Endodermal cell (in vitro differentiated cells): ENCODE results near the gene OBP2B. TPM values are rescaled to one million over a fixed set of nuclear protein-coding genes. Genes with fewer than 3 reads are reported as not detected.

Source experiments
- DNase-seq: peaks from one replicate; pipeline ENCODE4 v3.0.0-alpha.2; 2017
- H3K27ac ChIP-seq: 2 replicates; pipeline ENCODE4 v1.5.1; 2013; ENCODE audit warnings: mild to moderate bottlenecking, low read depth, low read length, moderate library complexity
- H3K27me3 ChIP-seq: 2 replicates; pipeline ENCODE4 v1.6.1; 2013; ENCODE audit warnings: mild to moderate bottlenecking, low read length, moderate library complexity; ENCODE audit not compliant: insufficient read depth, control insufficient read depth, poor library complexity, severe bottlenecking
- H3K36me3 ChIP-seq: 2 replicates; pipeline ENCODE4 v1.7.0; 2013; ENCODE audit warnings: mild to moderate bottlenecking, low read length, moderate library complexity; ENCODE audit not compliant: control insufficient read depth, insufficient read depth
- H3K4me1 ChIP-seq: one replicate; pipeline ENCODE4 v1.7.0; 2013; ENCODE audit warnings: low read length; ENCODE audit not compliant: control insufficient read depth, insufficient read depth
- H3K4me3 ChIP-seq: 2 replicates; pipeline ENCODE4 v1.5.1; 2013; ENCODE audit warnings: mild to moderate bottlenecking, low read length, moderate library complexity
- H3K9ac ChIP-seq: 2 replicates; pipeline ENCODE4 v1.6.1; 2013; ENCODE audit warnings: mild to moderate bottlenecking, low read length, moderate library complexity; ENCODE audit not compliant: poor library complexity, severe bottlenecking; ENCODE audit errors: extremely low read depth
- H3K9me3 ChIP-seq: 2 replicates; pipeline ENCODE4 v1.6.1; 2013; ENCODE audit warnings: mild to moderate bottlenecking, low read length, moderate library complexity; ENCODE audit not compliant: control insufficient read depth
- H3K27ac Mint-ChIP-seq: 2 replicates; pipeline ENCODE4 v1.8.0; 2020; ENCODE audit warnings: mixed read lengths
- H3K27me3 Mint-ChIP-seq: 2 replicates; pipeline ENCODE4 v1.8.0; 2021; ENCODE audit warnings: mild to moderate bottlenecking, mixed read lengths; ENCODE audit not compliant: insufficient read depth
- H3K36me3 Mint-ChIP-seq: 2 replicates; pipeline ENCODE4 v1.8.0; 2020; ENCODE audit warnings: low read depth, mixed read lengths
- H3K4me1 Mint-ChIP-seq: 2 replicates; pipeline ENCODE4 v1.8.0; 2020; ENCODE audit warnings: mixed read lengths
- H3K4me3 Mint-ChIP-seq: 2 replicates; pipeline ENCODE4 v1.8.0; 2020; ENCODE audit warnings: mild to moderate bottlenecking, moderate library complexity, mixed read lengths
- H3K9me3 Mint-ChIP-seq: 2 replicates; pipeline ENCODE4 v1.8.0; 2020; ENCODE audit warnings: mild to moderate bottlenecking, mixed read lengths
- CTCF ChIP-seq: fragments of 200-600 bp; sonication (generic); conservative IDR thresholded peaks from 2 replicates; pipeline ENCODE4 v1.5.0; 2021; ENCODE audit warnings: antibody characterized with exemption, mild to moderate bottlenecking
- WGBS, 2 experiments: methylation state at CpG; one replicate each; pipeline versions ENCODE4 v1.1.5 to v1.1.7; 2013; ENCODE audit warnings: missing lambda C conversion rate in 2 of 2, mixed read lengths in 1 of 2; ENCODE audit not compliant: insufficient coverage in 1 of 2, insufficient read length in 1 of 2; 5-methylcytosine and 5-hydroxymethylcytosine counted together
- total RNA-seq, 2 donors: library from RNA; stranded (reverse); fragmentation: NEBNext Ultra II Directional in 1 of 2; extraction: Animal tissue kit (Norgen Biotek cat#: 25700) in 1 of 2; gene quantifications; 2 replicates in 1 of 2; 3 replicates in 1 of 2; pipeline ENCODE4 v1.2.1, GENCODE V29; 2021

The OBP2B gene
- total RNA-seq, 2 donors from 2014 or later, result not detected

GRCh38 chr9:133169102-133169501, 39.9 kb downstream of the OBP2B start:
- H3K4me3 Mint-ChIP-seq, result no peak overlapping the region

GRCh38 chr9:133168432-133168831, 40.6 kb downstream of the OBP2B start:
- DNase-seq, result peak; percentile 84
- H3K27me3 ChIP-seq, result no peaks in the 10 kb centered on the region
- Mint-ChIP-seq H3K4me3 (peak overlapping the region; percentile 8), H3K4me1 (peaks cover 22% of the 10 kb centered on the region), H3K27ac (peak overlapping the region; percentile 74), H3K36me3 (no peaks in the 10 kb centered on the region), H3K9me3 (no peaks in the 10 kb centered on the region), H3K27me3 (peaks cover 3% of the 10 kb centered on the region)
- peaks cover 6% of the 10 kb centered on the region for H3K4me1 ChIP-seq
- no peaks in the 10 kb centered on the region for H3K9me3 ChIP-seq
- WGBS, 2 experiments, result 45% methylated on average over 6 of the region's 6 CpGs; no CpG with 5 or more reads in 1 of the 2 experiments
- H3K36me3 ChIP-seq, result no peaks in the 10 kb centered on the region
- peak overlapping the region; percentile 51 for H3K9ac ChIP-seq
- no peak overlapping the region for H3K27ac ChIP-seq
- no peak overlapping the region for H3K4me3 ChIP-seq
- no peak for TF ChIP-seq CTCF

More at GRCh38 chr9:133169102-133169501, 39.9 kb downstream of the OBP2B start:
- H3K4me3 ChIP-seq, result no peak overlapping the region
- no peaks in the 10 kb centered on the region for H3K27me3 ChIP-seq
- 92% methylated on average over 13 of the region's 13 CpGs for WGBS, 2 experiments
- no peaks in the 10 kb centered on the region for H3K9me3 ChIP-seq
- H3K4me1 Mint-ChIP-seq, result peaks cover 22% of the 10 kb centered on the region
- no peak for DNase-seq
- no peaks in the 10 kb centered on the region for H3K9me3 Mint-ChIP-seq
- H3K27me3 Mint-ChIP-seq, result peaks cover 3% of the 10 kb centered on the region
- H3K36me3 ChIP-seq, result no peaks in the 10 kb centered on the region
- H3K36me3 Mint-ChIP-seq, result no peaks in the 10 kb centered on the region
- no peak overlapping the region for H3K27ac ChIP-seq
- no peak for TF ChIP-seq CTCF
- peaks cover 6% of the 10 kb centered on the region for H3K4me1 ChIP-seq
- H3K27ac Mint-ChIP-seq, result peak overlapping the region; percentile 74
- peak overlapping the region; percentile 51 for H3K9ac ChIP-seq

- Histone ChIP-seq H3K4me1 (peaks cover 6% of the 10 kb centered on the region), H3K9me3 (no peaks in the 10 kb centered on the region), H3K27ac (no peak overlapping the region), H3K9ac (peak overlapping the region; percentile 38), H3K27me3 (no peaks in the 10 kb centered on the region), H3K4me3 (no peak overlapping the region), H3K36me3 (no peaks in the 10 kb centered on the region)
- H3K36me3 Mint-ChIP-seq, result no peaks in the 10 kb centered on the region
- no peaks in the 10 kb centered on the region for H3K9me3 Mint-ChIP-seq
- no peak for DNase-seq
- H3K27me3 Mint-ChIP-seq, result peaks cover 6% of the 10 kb centered on the region
- no peak overlapping the region for H3K4me3 Mint-ChIP-seq
- peaks cover 22% of the 10 kb centered on the region for H3K4me1 Mint-ChIP-seq
- 91 to 93% methylated on average over 3 of the region's 3 CpGs for WGBS, 2 experiments
- TF ChIP-seq CTCF, result no peak
- H3K27ac Mint-ChIP-seq, result peak overlapping the region; percentile 74
These were observed 41.3 kb downstream of the OBP2B start for GRCh38 chr9:133167769-133168168.
